H1 (cell line): ENCODE results near the gene CACNA1A. TPM values are rescaled to one million over a fixed set of nuclear protein-coding genes. Genes with fewer than 3 reads are reported as not detected.

Experiments used
- CTCF ChIA-PET: fragments of 300-600 bp; sonication (Branson Sonifier 250); formaldehyde crosslinking; loops from one replicate; lab custom pipeline; 2021; ENCODE audit not compliant: partially characterized antibody; lab: Charles Lee
- POLR2A ChIA-PET: fragments of 300-600 bp; sonication (Branson Sonifier 250); formaldehyde crosslinking; loops from one replicate; lab custom pipeline; 2021; ENCODE audit warnings: inconsistent platforms; ENCODE audit not compliant: partially characterized antibody; lab: Charles Lee
- DNase-seq, 2 experiments: peaks; one replicate each; pipeline versions ENCODE4 v3.0.0 to v3.0.0-alpha.2; 2010 to 2022; ENCODE audit warnings: low spot score in 2 of 2, low read depth in 1 of 2, mixed read lengths in 1 of 2
- FAIRE-seq: peaks from 2 replicates; lab custom pipeline; 2011; peaks lifted over from hg19 to GRCh38; lab: Jason Lieb, UNC
- H2AFZ ChIP-seq: 2 replicates; pipeline ENCODE4 v1.8.1; 2012; ENCODE audit warnings: low read length, inconsistent platforms
- H2AK5ac ChIP-seq: 2 replicates; pipeline ENCODE4 v1.6.1; 2013; ENCODE audit warnings: low read depth, low read length
- H2BK120ac ChIP-seq: replicated peaks from 2 replicates; pipeline ENCODE3; 2013; ENCODE audit warnings: low read depth, low read length, inconsistent platforms
- H2BK12ac ChIP-seq: 2 replicates; pipeline ENCODE4 v1.6.1; 2013; ENCODE audit warnings: low read depth, low read length
- H2BK15ac ChIP-seq: 2 replicates; pipeline ENCODE4 v1.6.1; 2013; ENCODE audit warnings: low read length
- H2BK20ac ChIP-seq: 2 replicates; pipeline ENCODE4 v1.6.1; 2013; ENCODE audit warnings: low read length
- H2BK5ac ChIP-seq: 2 replicates; pipeline ENCODE4 v1.6.1; 2013; ENCODE audit warnings: low read depth, low read length
- H3K14ac ChIP-seq: 2 replicates; pipeline ENCODE4 v1.6.1; 2013; ENCODE audit warnings: inconsistent platforms; ENCODE audit not compliant: insufficient read length
- H3K18ac ChIP-seq: 2 replicates; pipeline ENCODE4 v1.6.1; 2013; ENCODE audit warnings: low read length; ENCODE audit errors: extremely low read depth
- H3K23ac ChIP-seq: 2 replicates; pipeline ENCODE4 v1.6.1; 2013; ENCODE audit warnings: inconsistent platforms; ENCODE audit not compliant: insufficient read length
- H3K23me2 ChIP-seq: 2 replicates; pipeline ENCODE4 v1.6.1; 2013; ENCODE audit warnings: low read depth, low read length
- H3K27ac ChIP-seq: 2 replicates; pipeline ENCODE4 v1.6.1; 2011; ENCODE audit warnings: low read depth, low read length, inconsistent platforms
- H3K27me3 ChIP-seq, 4 experiments: replicated peaks in 1 of 4; 1 replicate in 1 of 4; 2 replicates in 3 of 4; pipeline versions ENCODE4 v1.6.1 to v1.8.1; 2011 to 2013; ENCODE audit warnings: low read length in 3 of 4, mild to moderate bottlenecking in 3 of 4, inconsistent platforms in 2 of 4, mixed read lengths in 2 of 4, moderate library complexity in 1 of 4; ENCODE audit not compliant: control insufficient read depth in 3 of 4, insufficient read depth in 3 of 4; ENCODE audit errors: extremely low read depth in 1 of 4
- H3K36me3 ChIP-seq, 4 experiments: 2 replicates each; pipeline versions ENCODE4 v1.6.1 to v1.8.1; 2011 to 2013; ENCODE audit warnings: mild to moderate bottlenecking in 4 of 4, low read length in 3 of 4, moderate library complexity in 2 of 4, control low read depth in 1 of 4, inconsistent platforms in 1 of 4; ENCODE audit not compliant: insufficient read depth in 4 of 4, control insufficient read depth in 2 of 4
- H3K4ac ChIP-seq: replicated peaks from 2 replicates; pipeline ENCODE3; 2013; ENCODE audit warnings: low read length, low read depth, mixed read lengths, inconsistent platforms; ENCODE audit not compliant: insufficient read length
- H3K4me1 ChIP-seq, 4 experiments: replicated peaks in 1 of 4; 1 replicate in 1 of 4; 2 replicates in 3 of 4; pipeline versions ENCODE4 v1.6.1 to v1.8.1; 2011 to 2013; ENCODE audit warnings: low read length in 3 of 4, inconsistent platforms in 2 of 4, mixed read lengths in 1 of 4; ENCODE audit not compliant: insufficient read depth in 4 of 4, control insufficient read depth in 3 of 4
- H3K4me2 ChIP-seq, 2 experiments: 2 replicates each; pipeline versions ENCODE4 v1.6.1 to v1.8.1; 2011 to 2013; ENCODE audit warnings: low read depth in 2 of 2, low read length in 2 of 2, control low read depth in 1 of 2, inconsistent platforms in 1 of 2, mild to moderate bottlenecking in 1 of 2; ENCODE audit not compliant: insufficient read depth in 1 of 2
- H3K4me3 ChIP-seq, 4 experiments: fragments of 200-600, 300-600 bp in 1 of 4; sonication (generic), shearing (Covaris generic), sonication (Bioruptor Twin) in 1 of 4; 2 replicates each; pipeline versions ENCODE4 v1.5.1 to v1.8.1; 2011 to 2016; ENCODE audit warnings: low read length in 4 of 4, low read depth in 3 of 4, control low read depth in 2 of 4, inconsistent platforms in 2 of 4, mild to moderate bottlenecking in 2 of 4, mixed read lengths in 1 of 4, moderate library complexity in 1 of 4; ENCODE audit not compliant: insufficient read depth in 2 of 4; ENCODE audit errors: extremely low read depth in 1 of 4
- H3K56ac ChIP-seq: replicated peaks from 2 replicates; pipeline ENCODE3; 2013; ENCODE audit warnings: low read depth, mild to moderate bottlenecking, mixed read lengths, low read length, inconsistent platforms; ENCODE audit not compliant: insufficient read length
- H3K79me1 ChIP-seq: 2 replicates; pipeline ENCODE4 v1.6.1; 2013; ENCODE audit warnings: low read depth, low read length, control low read depth
- H3K79me2 ChIP-seq, 2 experiments: 2 replicates each; pipeline versions ENCODE4 v1.6.1 to v1.8.1; 2012 to 2013; ENCODE audit warnings: low read length in 2 of 2, mild to moderate bottlenecking in 2 of 2, inconsistent platforms in 1 of 2; ENCODE audit not compliant: insufficient read depth in 2 of 2, control insufficient read depth in 1 of 2
- H3K9ac ChIP-seq, 4 experiments: replicated peaks in 1 of 4; 1 replicate in 1 of 4; 2 replicates in 3 of 4; pipeline versions ENCODE4 v1.6.1 to v1.8.1; 2011 to 2013; ENCODE audit warnings: low read depth in 3 of 4, low read length in 3 of 4, control low read depth in 2 of 4, mild to moderate bottlenecking in 2 of 4, moderate library complexity in 2 of 4, inconsistent platforms in 1 of 4; ENCODE audit errors: extremely low read depth in 1 of 4
- H3K9me3 ChIP-seq, 2 experiments: 2 replicates each; pipeline versions ENCODE4 v1.6.1 to v1.8.1; 2012 to 2013; ENCODE audit warnings: mild to moderate bottlenecking in 2 of 2, moderate library complexity in 2 of 2, control low read depth in 1 of 2, inconsistent platforms in 1 of 2, low read depth in 1 of 2, low read length in 1 of 2, mixed read lengths in 1 of 2; ENCODE audit not compliant: insufficient read depth in 2 of 2
- H4K20me1 ChIP-seq, 2 experiments: replicated peaks in 1 of 2; 2 replicates each; pipeline versions ENCODE3 to v1.8.1; 2011 to 2013; ENCODE audit warnings: inconsistent platforms in 2 of 2, low read length in 2 of 2, mild to moderate bottlenecking in 1 of 2; ENCODE audit not compliant: insufficient read depth in 2 of 2, control insufficient read depth in 1 of 2
- H4K5ac ChIP-seq: 2 replicates; pipeline ENCODE4 v1.6.1; 2013; ENCODE audit warnings: low read length, low read depth, mixed read lengths, inconsistent platforms; ENCODE audit not compliant: insufficient read length
- H4K8ac ChIP-seq: 2 replicates; pipeline ENCODE4 v1.8.0; 2013; ENCODE audit warnings: mild to moderate bottlenecking, moderate library complexity, low read length, inconsistent platforms; ENCODE audit not compliant: insufficient read depth; ENCODE audit errors: extremely low read depth
- H4K91ac ChIP-seq: replicated peaks from 2 replicates; pipeline ENCODE3; 2013; ENCODE audit warnings: low read length, mixed read lengths, inconsistent platforms; ENCODE audit not compliant: insufficient read length
- RNF2 ChIP-seq: fragments of 200-900, 300-1000 bp; sonication (generic); IDR thresholded peaks from 2 replicates; pipeline ENCODE4 v1.7.1; 2016; ENCODE audit warnings: borderline replicate concordance, low read depth, mild to moderate bottlenecking, antibody characterized with exemption, low read length; ENCODE audit not compliant: poor library complexity, severe bottlenecking; ENCODE audit errors: missing control alignments
- SP2 ChIP-seq: IDR thresholded peaks from 2 replicates; pipeline ENCODE4 v1.6.1; 2012; ENCODE audit warnings: mild to moderate bottlenecking, low read length, inconsistent platforms
- WGBS, 2 experiments: shearing (Covaris generic) in 1 of 2; methylation state at CpG; one replicate each; pipeline versions ENCODE4 v1.1.6 to v1.1.7; 2013 to 2015; ENCODE audit warnings: low lambda C conversion rate in 2 of 2, mixed read lengths in 2 of 2, inconsistent platforms in 1 of 2, low coverage in 1 of 2, missing lambda C conversion rate in 1 of 2; ENCODE audit not compliant: insufficient replicate concordance in 2 of 2, insufficient coverage in 1 of 2, insufficient read length in 1 of 2; ENCODE audit errors: extremely low coverage in 1 of 2, missing lambda C conversion rate in 1 of 2; 5-methylcytosine and 5-hydroxymethylcytosine counted together
- polyA plus RNA-seq, 7 experiments: library from polyadenylated mRNA; depleted of rRNA in 3 of 7; stranded (reverse) in 5 of 7; unstranded in 2 of 7; fragments of >200 nt in 5 of 7; fragments of 200-250 nt in 2 of 7; gene quantifications; 1 replicate in 5 of 7; 2 replicates in 1 of 7; 4 replicates in 1 of 7; pipeline versions ENCODE4 v1.2.1 to v1.2.3, GENCODE V29; 2011 to 2013; ENCODE audit warnings: missing spikeins in 2 of 7, mixed read lengths in 2 of 7
- total RNA-seq: library from RNA; stranded (reverse); fragmentation: NEBNext Ultra II Directional; extraction: Animal tissue kit (Norgen Biotek cat#: 25700); gene quantifications from 2 replicates; pipeline ENCODE4 v1.2.1, GENCODE V29; 2021
- TF ChIP-seq, protein P1 (sequence below): IDR thresholded peaks from 2 replicates; pipeline ENCODE4 v1.6.1; 2011; ENCODE audit warnings: low read length, improper control_type of control experiment

The CACNA1A gene
- total and polyA plus RNA-seq, 2 of the 8 experiments (the other 6 are each of a cell fraction or from before 2014, with no cell fraction given), result 10.7 to 25.3 TPM

DNA sequence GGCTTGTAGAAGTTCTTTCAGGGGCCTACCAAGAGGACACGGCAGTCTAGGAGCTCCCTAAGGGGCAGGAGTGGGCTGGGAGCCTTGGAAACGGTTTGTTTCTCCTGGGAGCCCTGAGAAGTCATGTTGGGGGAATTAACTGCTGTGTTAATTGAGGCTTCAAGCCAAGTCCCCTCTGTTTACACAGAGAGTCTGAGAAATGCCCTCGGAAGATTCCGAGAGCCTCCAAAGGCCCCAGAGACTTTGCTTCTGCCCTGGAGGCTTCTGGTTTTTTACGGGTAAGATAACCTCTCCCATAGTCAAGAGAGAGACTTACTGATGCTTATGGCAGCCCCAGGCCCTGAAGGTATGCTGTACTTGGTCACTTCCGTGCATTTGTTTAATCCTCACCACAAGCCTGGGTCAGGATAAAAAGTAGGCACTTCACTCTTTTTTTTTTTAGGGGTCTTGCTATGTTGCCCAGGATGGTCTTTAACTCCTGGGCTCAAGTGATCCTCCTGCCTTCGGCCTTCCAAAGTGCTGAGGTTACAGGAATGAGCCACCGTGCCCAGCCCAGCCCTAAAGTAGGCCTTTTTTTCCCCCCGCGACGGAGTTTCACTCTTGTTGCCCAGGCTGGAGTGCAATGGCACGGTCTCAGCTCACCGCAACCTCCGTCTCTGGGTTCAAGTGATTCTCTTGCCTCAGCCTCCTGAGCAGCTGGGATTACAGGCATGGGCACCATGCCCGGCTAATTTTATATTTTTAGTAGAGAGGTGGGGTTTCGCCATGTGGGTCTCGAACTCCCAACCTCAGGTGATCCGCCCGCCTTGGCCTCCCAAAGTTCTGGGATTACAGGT lies 340.9 kb downstream of the CACNA1A start:
- peak overlapping the region; percentile 85 for H4K91ac ChIP-seq
- H3K9me3 ChIP-seq, result no peaks in the 10 kb centered on the region
- peak overlapping the region; percentile 7 to 62 (median 34); a peak in 6 of 8 replicates for H3K4me3 ChIP-seq
- no peak for FAIRE-seq
- peak overlapping the region; percentile 63 for H4K8ac ChIP-seq
- POLR2A ChIA-PET, result interaction anchor here (0.7 to 12.0 kb wide), 22 partner anchors 8 to 895 kb away, joined by 3 to 530 read pairs (median 8); partner anchors contain the start of genes CACNA1A, IER2, NACC1 and STX10
- peak overlapping the region; percentile 82 to 95 for H3K4me2 ChIP-seq
- peak overlapping the region in 3 of 4 experiments; percentile 55 to 68 (median 57); a peak in 6 of 7 replicates for H3K9ac ChIP-seq
- H3K27ac ChIP-seq, result peak overlapping the region; percentile 95
- H3K23me2 ChIP-seq, result peaks cover 13% of the 10 kb centered on the region; the same call in 1 of the 2 replicates
- H3K4ac ChIP-seq, result peak overlapping the region; percentile 86
- H4K5ac ChIP-seq, result peak overlapping the region; percentile 79
- CTCF ChIA-PET, result interaction anchor here (0.8 to 5.2 kb wide), 5 partner anchors 17 to 155 kb away, joined by 3 to 34 read pairs (median 4); no protein-coding TSS in a partner anchor
- H2AK5ac ChIP-seq, result peak overlapping the region; percentile 88
- WGBS, 2 experiments, result 65% methylated on average over 19 of the region's 19 CpGs; no CpG with 5 or more reads in 1 of the 2 experiments
- peak overlapping the region; percentile 89 for H3K18ac ChIP-seq
- H2BK120ac ChIP-seq, result peak overlapping the region; percentile 45
- peak overlapping the region; percentile 99 for H2BK5ac ChIP-seq
- H3K23ac ChIP-seq, result no peak overlapping the region
- TF ChIP-seq, protein P1, sequence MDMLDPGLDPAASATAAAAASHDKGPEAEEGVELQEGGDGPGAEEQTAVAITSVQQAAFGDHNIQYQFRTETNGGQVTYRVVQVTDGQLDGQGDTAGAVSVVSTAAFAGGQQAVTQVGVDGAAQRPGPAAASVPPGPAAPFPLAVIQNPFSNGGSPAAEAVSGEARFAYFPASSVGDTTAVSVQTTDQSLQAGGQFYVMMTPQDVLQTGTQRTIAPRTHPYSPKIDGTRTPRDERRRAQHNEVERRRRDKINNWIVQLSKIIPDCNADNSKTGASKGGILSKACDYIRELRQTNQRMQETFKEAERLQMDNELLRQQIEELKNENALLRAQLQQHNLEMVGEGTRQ, result no peak
- TF ChIP-seq SP2 (no peak), RNF2 (no peak)
- H3K14ac ChIP-seq, result no peak overlapping the region
- H3K4me1 ChIP-seq, result peaks cover 18 to 34% (median 20%) of the 10 kb centered on the region in 4 experiments
- H4K20me1 ChIP-seq, result no peaks in the 10 kb centered on the region
- no peaks in the 10 kb centered on the region for H3K27me3 ChIP-seq
- peak overlapping the region; percentile 89 for H2BK12ac ChIP-seq
- H3K36me3 ChIP-seq, result no peaks in the 10 kb centered on the region
- H2AFZ ChIP-seq, result no peak overlapping the region
- DNase-seq, result no peak
- H3K79me2 ChIP-seq, result no peaks in the 10 kb centered on the region
- H3K56ac ChIP-seq, result peak overlapping the region; percentile 5
- H2BK15ac ChIP-seq, result no peak overlapping the region
- no peaks in the 10 kb centered on the region; the same call in 1 of the 2 replicates for H3K79me1 ChIP-seq
- no peak overlapping the region; the same call in 1 of the 2 replicates for H2BK20ac ChIP-seq
